HepG2 (cell line): ENCODE measurements around the gene DENND4A. TPM values are rescaled to one million over a fixed set of nuclear protein-coding genes. Genes with fewer than 3 reads are reported as not detected.

Experiments
- ADNP ChIP-seq: sonication (generic); formaldehyde crosslinking; IDR thresholded peaks from 2 replicates; pipeline ENCODE4 v1.4.0; 2020; ENCODE audit warnings: missing genetic modification reagents
- ATRX ChIP-seq: sonication (generic); formaldehyde crosslinking; IDR thresholded peaks from 2 replicates; pipeline ENCODE4 v1.4.0; 2020; ENCODE audit warnings: missing genetic modification reagents, borderline replicate concordance
- BATF2 ChIP-seq: sonication (generic); formaldehyde crosslinking; IDR thresholded peaks from 2 replicates; pipeline ENCODE4 v1.8.0; 2022; ENCODE audit warnings: mild to moderate bottlenecking, missing genetic modification reagents, moderate library complexity
- CENPT ChIP-seq: sonication (generic); formaldehyde crosslinking; IDR thresholded peaks from 2 replicates; pipeline ENCODE4 v1.8.0; 2022; ENCODE audit warnings: low read depth, mild to moderate bottlenecking, moderate library complexity, missing genetic modification reagents
- DNMT1 ChIP-seq: sonication (generic); formaldehyde crosslinking; IDR thresholded peaks from 2 replicates; pipeline ENCODE4 v1.5.1; 2020; ENCODE audit warnings: mild to moderate bottlenecking, missing genetic modification reagents
- GRHL1 ChIP-seq: sonication (generic); formaldehyde crosslinking; conservative IDR thresholded peaks from 2 replicates; pipeline ENCODE4 v1.8.0; 2022; ENCODE audit warnings: missing genetic modification reagents
- HHEX ChIP-seq: IDR thresholded peaks from 2 replicates; pipeline ENCODE4 v1.6.1; 2016; ENCODE audit warnings: control low read depth
- KDM1A ChIP-seq: IDR thresholded peaks from 2 replicates; pipeline ENCODE4 v1.6.1; 2016; ENCODE audit warnings: missing compliant biosample characterization
- NFIC ChIP-seq: IDR thresholded peaks from 2 replicates; pipeline ENCODE4 v1.6.1; 2012; ENCODE audit warnings: mild to moderate bottlenecking, low read length, inconsistent platforms
- NR2F6 ChIP-seq, 2 experiments: IDR thresholded peaks; 2 replicates each; pipeline ENCODE4 v1.6.1; 2016; ENCODE audit warnings: antibody characterized with exemption in 1 of 2, mild to moderate bottlenecking in 1 of 2
- NRL ChIP-seq: sonication (generic); formaldehyde crosslinking; IDR thresholded peaks from 2 replicates; pipeline ENCODE4 v1.5.0; 2020; ENCODE audit warnings: missing genetic modification reagents, mild to moderate bottlenecking, moderate library complexity, borderline replicate concordance
- SKI ChIP-seq: fragments of 450-650 bp; IDR thresholded peaks from one replicate; pipeline ENCODE4 v1.6.1; 2018; ENCODE audit warnings: mild to moderate bottlenecking; ENCODE audit not compliant: partially characterized antibody
- TAF1 ChIP-seq: sonication (generic); formaldehyde crosslinking; IDR thresholded peaks from 2 replicates; pipeline ENCODE4 v1.4.0; 2020; ENCODE audit warnings: missing genetic modification reagents
- TP53 ChIP-seq: sonication (generic); formaldehyde crosslinking; conservative IDR thresholded peaks from 2 replicates; pipeline ENCODE4 v1.4.0; 2020; ENCODE audit warnings: missing genetic modification reagents
- ZBTB20 ChIP-seq: sonication (generic); formaldehyde crosslinking; IDR thresholded peaks from 2 replicates; pipeline ENCODE4 v1.8.1; 2023; ENCODE audit warnings: missing genetic modification reagents, low read depth, mild to moderate bottlenecking, borderline replicate concordance
- ZBTB7B ChIP-seq: sonication (generic); formaldehyde crosslinking; IDR thresholded peaks from 2 replicates; pipeline ENCODE4 v1.4.0; 2020; ENCODE audit warnings: missing genetic modification reagents
- ZFYVE20 ChIP-seq: sonication (generic); formaldehyde crosslinking; IDR thresholded peaks from 2 replicates; pipeline ENCODE4 v1.8.0; 2023; ENCODE audit warnings: low read depth, mild to moderate bottlenecking, moderate library complexity, missing genetic modification reagents, borderline replicate concordance
- ZMYM3 ChIP-seq: sonication (generic); formaldehyde crosslinking; IDR thresholded peaks from 2 replicates; pipeline ENCODE4 v1.5.1; 2020; ENCODE audit warnings: mild to moderate bottlenecking, missing genetic modification reagents
- ZNF496 ChIP-seq: sonication (generic); formaldehyde crosslinking; IDR thresholded peaks from 2 replicates; pipeline ENCODE4 v1.8.1; 2023; ENCODE audit warnings: mild to moderate bottlenecking, moderate library complexity, missing genetic modification reagents; ENCODE audit not compliant: insufficient replicate concordance
- ZNF512B ChIP-seq: sonication (generic); formaldehyde crosslinking; IDR thresholded peaks from 2 replicates; pipeline ENCODE4 v1.5.1; 2020; ENCODE audit warnings: missing genetic modification reagents, mild to moderate bottlenecking, borderline replicate concordance
- ZNF547 ChIP-seq: sonication (generic); formaldehyde crosslinking; IDR thresholded peaks from 2 replicates; pipeline ENCODE4 v1.5.1; 2020; ENCODE audit warnings: mild to moderate bottlenecking, missing genetic modification reagents
- ZNF782 ChIP-seq: sonication (generic); formaldehyde crosslinking; IDR thresholded peaks from 2 replicates; pipeline ENCODE4 v1.4.0; 2020; ENCODE audit warnings: missing genetic modification reagents, mild to moderate bottlenecking, borderline replicate concordance
- polyA plus RNA-seq, 8 experiments: library from polyadenylated mRNA; depleted of rRNA in 3 of 8; stranded (reverse) in 7 of 8; unstranded in 1 of 8; fragments of >200 nt; fragmentation: Illumina TruSeq in 4 of 8; extraction: Trizol in 4 of 8; gene quantifications; 2 replicates each; pipeline versions ENCODE4 v1.2.1 to v1.2.3, GENCODE V29; 2011 to 2016; ENCODE audit warnings: low read depth in 4 of 8, missing spikeins in 1 of 8, mixed read lengths in 1 of 8; ENCODE audit not compliant: insufficient read depth in 1 of 8
- total RNA-seq, 5 experiments: library from RNA; depleted of rRNA; stranded (reverse); fragments of >200 nt; fragmentation: Illumina TruSeq; extraction: Trizol; gene quantifications; 2 replicates each; pipeline ENCODE4 v1.2.3, GENCODE V29; 2016; ENCODE audit warnings: low read depth in 1 of 5
- TF ChIP-seq, protein P1 (sequence below): sonication (generic); formaldehyde crosslinking; IDR thresholded peaks from 2 replicates; pipeline ENCODE4 v1.8.1; 2023; ENCODE audit warnings: mild to moderate bottlenecking, missing genetic modification reagents
- TF ChIP-seq, protein P2 (sequence below): sonication (generic); formaldehyde crosslinking; IDR thresholded peaks from 2 replicates; pipeline ENCODE4 v1.4.0; 2020; ENCODE audit warnings: mild to moderate bottlenecking, missing genetic modification reagents

Gene DENND4A
- total and polyA plus RNA-seq, 2 of the 13 experiments (the other 11 are each of a cell fraction or from before 2014, with no cell fraction given), result 13.2 to 18.6 TPM

DNA sequence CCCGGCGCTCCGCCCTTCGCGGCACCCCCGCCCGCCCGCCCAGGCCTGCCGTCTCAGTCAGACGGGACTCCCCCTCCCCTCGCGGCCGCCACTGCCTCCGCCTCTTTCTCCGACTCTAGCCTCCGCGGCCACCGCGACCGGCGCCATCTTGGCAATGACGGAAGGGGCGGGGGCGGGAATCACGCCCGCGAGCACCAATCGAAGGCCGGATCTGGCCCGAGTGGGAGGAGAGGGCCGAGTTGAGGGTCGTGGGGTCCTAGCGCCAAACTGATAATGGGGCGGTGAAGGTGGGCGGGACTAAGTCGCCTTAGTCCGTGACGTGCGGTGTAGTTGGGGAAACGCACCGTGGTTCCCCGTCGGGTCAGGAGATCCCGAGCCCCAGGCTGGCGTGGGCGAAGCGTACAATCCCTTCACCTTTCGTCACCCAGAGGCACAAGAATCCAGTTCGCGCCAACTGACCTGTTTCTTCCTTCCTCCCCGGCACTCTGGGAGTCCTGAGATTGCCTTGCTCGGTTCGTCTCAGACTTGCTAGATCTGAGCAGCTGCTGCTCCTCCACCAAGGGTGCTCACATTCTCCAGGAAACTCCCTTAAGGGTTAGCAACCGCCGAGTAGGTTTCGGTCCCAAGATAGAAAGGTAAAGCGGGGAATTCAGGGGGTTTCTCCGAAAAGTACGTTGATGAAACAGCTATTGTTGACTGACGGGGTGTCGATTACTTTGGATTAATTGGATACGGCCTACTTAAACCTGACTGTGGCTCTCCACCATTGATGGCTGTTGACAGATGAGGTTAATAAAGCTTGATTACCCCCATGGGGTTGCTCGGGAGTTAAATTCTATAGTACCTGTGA is at the start of gene DENND4A (continued):
- TF ChIP-seq ZNF512B (CRISPR knock-in tag), result no peak
- no peak for TF ChIP-seq CENPT (CRISPR knock-in tag)
- TF ChIP-seq TP53 (CRISPR knock-in tag), result no peak
- TF ChIP-seq NRL (CRISPR knock-in tag), result 0 out of 2 replicates have a peak, but pooled peaks have one; percentile 28
- peak; percentile 42; the same call in 1 of the 2 replicates for TF ChIP-seq HHEX
- no peak for TF ChIP-seq ZFYVE20 (CRISPR knock-in tag)
- TF ChIP-seq DNMT1 (CRISPR knock-in tag), result no peak
- TF ChIP-seq BATF2 (CRISPR knock-in tag), result no peak
- no peak for TF ChIP-seq NFIC
- no peak for TF ChIP-seq ZNF496 (CRISPR knock-in tag)
- peak; percentile 39 for TF ChIP-seq KDM1A (CRISPR knock-in tag)
- peak; percentile 62 for TF ChIP-seq SKI
- TF ChIP-seq, protein P1, sequence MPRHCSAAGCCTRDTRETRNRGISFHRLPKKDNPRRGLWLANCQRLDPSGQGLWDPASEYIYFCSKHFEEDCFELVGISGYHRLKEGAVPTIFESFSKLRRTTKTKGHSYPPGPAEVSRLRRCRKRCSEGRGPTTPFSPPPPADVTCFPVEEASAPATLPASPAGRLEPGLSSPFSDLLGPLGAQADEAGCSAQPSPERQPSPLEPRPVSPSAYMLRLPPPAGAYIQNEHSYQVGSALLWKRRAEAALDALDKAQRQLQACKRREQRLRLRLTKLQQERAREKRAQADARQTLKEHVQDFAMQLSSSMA (CRISPR knock-in tag), result no peak
- TF ChIP-seq ZBTB7B (CRISPR knock-in tag), result peak; percentile 61; the same call in 1 of the 2 replicates
- peak; percentile 39; the same call in 1 of the 2 replicates for TF ChIP-seq ZNF547
- TF ChIP-seq, protein P2, sequence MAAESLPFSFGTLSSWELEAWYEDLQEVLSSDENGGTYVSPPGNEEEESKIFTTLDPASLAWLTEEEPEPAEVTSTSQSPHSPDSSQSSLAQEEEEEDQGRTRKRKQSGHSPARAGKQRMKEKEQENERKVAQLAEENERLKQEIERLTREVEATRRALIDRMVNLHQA (CRISPR knock-in tag), result no peak
- no peak for TF ChIP-seq ADNP (CRISPR knock-in tag)
- no peak for TF ChIP-seq NR2F6 (IDR thresholded peaks at IDR 0.05)
- peak; percentile 14; the same call in 1 of the 2 replicates for TF ChIP-seq NR2F6 (CRISPR knock-in tag; IDR thresholded peaks at IDR 0.05)
- no peak for TF ChIP-seq ATRX (CRISPR knock-in tag)
- no peak for TF ChIP-seq GRHL1
- TF ChIP-seq TAF1 (CRISPR knock-in tag), result peak; percentile 89
- TF ChIP-seq ZBTB20 (CRISPR knock-in tag), result no peak; the same call in 1 of the 2 replicates
- TF ChIP-seq ZNF782 (CRISPR knock-in tag), result peak; percentile 91; the same call in 1 of the 2 replicates
- TF ChIP-seq ZMYM3, result peak; percentile 97
